Stimulated activated CD4-positive, alpha-beta T cell treated with anti-CD3 and anti-CD28 coated beads, Interleukin-4, amount 100 ng/mL, for 48 hours (primary cell): ENCODE results near the gene TTPAL.

ENCODE experiments used
- DNase-seq, 2 donors: peaks; one replicate each; pipeline ENCODE4 v3.0.0-alpha.2; 2020; ENCODE audit warnings: low read depth in 2 of 2

The TTPAL gene

DNA sequence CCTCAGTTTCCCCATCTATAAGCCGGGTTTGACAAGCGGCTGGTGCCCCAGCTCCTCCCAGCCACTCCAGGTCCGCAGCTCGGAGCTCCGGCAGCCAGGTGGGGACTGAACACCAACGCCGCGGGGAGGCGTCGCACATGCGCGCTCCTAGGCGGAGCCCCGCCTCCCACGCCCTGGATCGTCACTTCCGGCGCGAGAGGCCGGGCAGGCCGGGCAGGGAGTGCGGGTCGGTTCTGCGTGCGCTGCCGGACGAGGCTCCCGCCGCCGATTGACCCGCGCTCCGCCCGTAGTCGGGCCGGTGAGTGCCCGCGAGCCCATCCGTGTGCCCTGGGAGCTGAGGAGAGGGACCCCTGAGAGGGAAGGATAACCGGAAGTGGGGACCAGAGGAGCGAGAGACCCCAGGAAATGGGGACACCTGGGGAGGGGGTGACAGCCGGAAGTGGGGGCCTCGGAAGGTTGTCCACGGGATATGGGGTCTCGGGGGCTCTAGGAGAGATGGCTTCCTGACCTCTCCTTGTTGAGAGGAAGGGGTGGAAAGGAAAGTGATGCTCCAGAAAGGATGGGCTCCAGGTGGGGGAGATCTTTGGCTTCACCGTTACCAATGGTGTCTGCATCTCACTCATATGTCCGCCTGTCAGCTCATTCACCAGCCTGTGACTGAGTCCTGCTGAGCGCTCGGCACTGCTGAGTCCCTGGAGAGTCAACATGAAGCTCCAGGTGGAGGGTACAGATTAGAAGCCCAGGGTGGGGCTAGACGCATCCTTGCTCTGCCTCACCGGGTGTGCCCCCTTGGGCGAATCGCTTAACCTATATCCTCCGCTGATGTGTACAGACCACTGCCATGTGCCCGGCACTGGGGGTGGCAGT, at the start of gene TTPAL:
TTPAL (plus strand) TSS at position 181 of the 867 bp plus-strand sequence. CDS start 4,126 bp downstream, outside the sequence.
- peak; percentile 87 to 89 for DNase-seq

GRCh38 chr20:44425923-44426322, 49.8 kb upstream of the TTPAL start:
- no peak for DNase-seq

- DNase-seq: no peak
Observed at GRCh38 chr20:44426879-44427790, 48.5 kb upstream of the TTPAL start.

DNA sequence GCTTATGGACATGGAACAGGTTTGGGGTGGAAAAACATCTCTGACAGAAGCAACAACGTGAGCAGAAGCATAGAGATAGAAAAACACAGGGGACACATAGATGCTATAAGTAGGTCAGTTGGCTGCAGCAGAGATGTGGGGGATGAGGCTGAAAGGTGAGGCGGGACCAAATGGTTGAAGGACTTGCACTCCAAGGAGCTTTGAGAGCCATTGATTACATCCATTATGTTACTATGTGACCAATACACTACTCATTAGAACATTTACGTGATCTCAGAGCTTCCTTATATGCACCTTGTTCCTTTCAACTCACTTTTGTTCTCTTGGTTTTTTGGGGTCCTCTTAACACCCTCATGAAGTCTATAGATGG, 47.9 kb upstream of the TTPAL start:
- no peak for DNase-seq

GRCh38 chr20:44428174-44429016, 47.3 kb upstream of the TTPAL start:
- DNase-seq: no peak

DNA sequence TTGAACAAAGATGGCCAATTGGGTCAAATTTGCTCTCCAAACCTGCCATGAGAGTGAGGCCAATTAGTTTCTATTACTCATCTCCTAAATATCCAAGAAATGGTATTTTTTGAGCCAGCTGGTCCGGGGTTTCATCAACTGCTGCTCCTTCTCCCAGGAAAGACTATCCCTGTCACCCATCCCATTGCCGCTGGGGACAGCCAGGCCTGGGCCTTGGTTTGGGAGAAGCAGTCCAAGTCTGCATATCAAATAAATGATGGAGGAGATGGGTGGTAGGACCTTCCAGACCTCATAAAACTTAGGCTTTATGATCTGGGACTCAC, 46.7 kb upstream of the TTPAL start:
- no peak for DNase-seq

DNA sequence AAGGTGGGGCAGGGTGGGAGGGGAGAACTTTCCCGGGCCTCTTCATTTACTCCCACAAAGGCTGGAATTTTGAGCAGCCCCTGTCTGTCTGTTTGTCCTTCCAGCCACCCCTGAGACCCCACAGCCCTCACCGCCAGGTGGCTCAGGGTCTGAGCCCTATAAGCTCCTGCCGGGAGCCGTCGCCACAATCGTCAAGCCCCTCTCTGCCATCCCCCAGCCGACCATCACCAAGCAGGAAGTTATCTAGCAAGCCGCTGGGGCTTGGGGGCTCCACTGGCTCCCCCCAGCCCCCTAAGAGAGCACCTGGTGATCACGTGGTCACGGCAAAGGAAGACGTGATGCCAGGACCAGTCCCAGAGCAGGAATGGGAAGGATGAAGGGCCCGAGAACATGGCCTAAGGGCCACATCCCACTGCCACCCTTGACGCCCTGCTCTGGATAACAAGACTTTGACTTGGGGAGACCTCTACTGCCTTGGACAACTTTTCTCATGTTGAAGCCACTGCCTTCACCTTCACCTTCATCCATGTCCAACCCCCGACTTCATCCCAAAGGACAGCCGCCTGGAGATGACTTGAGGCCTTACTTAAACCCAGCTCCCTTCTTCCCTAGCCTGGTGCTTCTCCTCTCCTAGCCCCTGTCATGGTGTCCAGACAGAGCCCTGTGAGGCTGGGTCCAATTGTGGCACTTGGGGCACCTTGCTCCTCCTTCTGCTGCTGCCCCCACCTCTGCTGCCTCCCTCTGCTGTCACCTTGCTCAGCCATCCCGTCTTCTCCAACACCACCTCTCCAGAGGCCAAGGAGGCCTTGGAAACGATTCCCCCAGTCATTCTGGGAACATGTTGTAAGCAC, 46.0 kb upstream of the TTPAL start:
- no peak for DNase-seq

GRCh38 chr20:44430270-44431065, 45.2 kb upstream of the TTPAL start:
- no peak for DNase-seq

- DNase-seq: no peak
Observed at GRCh38 chr20:44431118-44431501, 44.6 kb upstream of the TTPAL start.

DNA sequence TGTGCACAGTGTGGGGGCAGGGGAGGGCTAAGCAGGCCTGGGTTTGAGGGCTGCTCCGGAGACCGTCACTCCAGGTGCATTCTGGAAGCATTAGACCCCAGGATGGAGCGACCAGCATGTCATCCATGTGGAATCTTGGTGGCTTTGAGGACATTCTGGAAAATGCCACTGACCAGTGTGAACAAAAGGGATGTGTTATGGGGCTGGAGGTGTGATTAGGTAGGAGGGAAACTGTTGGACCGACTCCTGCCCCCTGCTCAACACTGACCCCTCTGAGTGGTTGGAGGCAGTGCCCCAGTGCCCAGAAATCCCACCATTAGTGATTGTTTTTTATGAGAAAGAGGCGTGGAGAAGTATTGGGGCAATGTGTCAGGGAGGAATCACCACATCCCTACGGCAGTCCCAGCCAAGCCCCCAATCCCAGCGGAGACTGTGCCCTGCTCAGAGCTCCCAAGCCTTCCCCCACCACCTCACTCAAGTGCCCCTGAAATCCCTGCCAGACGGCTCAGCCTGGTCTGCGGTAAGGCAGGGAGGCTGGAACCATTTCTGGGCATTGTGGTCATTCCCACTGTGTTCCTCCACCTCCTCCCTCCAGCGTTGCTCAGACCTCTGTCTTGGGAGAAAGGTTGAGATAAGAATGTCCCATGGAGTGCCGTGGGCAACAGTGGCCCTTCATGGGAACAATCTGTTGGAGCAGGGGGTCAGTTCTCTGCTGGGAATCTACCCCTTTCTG, 44.0 kb upstream of the TTPAL start:
- no peak for DNase-seq

DNA sequence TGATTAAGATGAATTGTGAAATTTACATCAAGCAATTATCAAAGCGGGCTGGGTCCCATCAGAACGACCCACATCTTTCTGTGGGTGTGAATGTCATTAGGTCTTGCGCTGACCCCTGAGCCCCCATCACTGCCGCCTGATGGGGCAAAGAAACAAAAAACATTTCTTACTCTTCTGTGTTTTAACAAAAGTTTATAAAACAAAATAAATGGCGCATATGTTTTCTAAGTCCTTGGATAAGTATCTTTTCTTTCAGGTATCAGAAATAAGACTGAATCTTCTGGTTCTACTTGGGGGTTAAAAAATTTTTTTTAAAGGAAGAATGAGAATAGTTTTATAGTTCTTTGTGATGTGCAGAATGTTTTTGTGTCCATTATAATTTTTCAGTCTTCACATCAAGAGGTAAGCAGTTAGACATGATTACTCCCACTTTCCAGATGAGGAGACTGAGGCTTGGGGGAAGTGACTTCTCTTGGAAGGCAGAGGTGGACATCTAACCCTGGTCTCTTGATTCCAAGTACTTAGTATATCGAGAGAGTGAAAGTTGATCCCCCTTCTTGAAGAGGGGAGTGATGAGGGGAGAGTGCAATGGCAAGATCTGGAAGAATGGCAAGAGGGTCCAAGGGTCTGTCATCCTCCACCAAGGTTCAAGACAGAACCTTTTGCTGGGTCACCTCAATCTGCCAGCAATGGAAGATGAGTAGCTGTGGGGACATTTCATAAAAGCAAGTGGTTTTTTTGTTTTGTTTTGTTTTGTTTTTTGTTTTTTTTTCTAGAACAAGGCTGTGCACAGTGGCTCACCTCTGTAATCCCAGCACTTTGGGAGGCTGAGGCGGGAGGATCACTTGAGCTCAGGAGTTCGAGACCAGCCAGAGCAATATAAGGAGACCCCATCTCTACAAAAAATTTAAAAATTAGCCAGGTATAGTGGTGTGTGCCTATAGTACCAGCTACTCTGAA, 42.8 kb upstream of the TTPAL start:
- DNase-seq: no peak

GRCh38 chr20:44433751-44434538, 41.7 kb upstream of the TTPAL start:
- DNase-seq: no peak

DNA sequence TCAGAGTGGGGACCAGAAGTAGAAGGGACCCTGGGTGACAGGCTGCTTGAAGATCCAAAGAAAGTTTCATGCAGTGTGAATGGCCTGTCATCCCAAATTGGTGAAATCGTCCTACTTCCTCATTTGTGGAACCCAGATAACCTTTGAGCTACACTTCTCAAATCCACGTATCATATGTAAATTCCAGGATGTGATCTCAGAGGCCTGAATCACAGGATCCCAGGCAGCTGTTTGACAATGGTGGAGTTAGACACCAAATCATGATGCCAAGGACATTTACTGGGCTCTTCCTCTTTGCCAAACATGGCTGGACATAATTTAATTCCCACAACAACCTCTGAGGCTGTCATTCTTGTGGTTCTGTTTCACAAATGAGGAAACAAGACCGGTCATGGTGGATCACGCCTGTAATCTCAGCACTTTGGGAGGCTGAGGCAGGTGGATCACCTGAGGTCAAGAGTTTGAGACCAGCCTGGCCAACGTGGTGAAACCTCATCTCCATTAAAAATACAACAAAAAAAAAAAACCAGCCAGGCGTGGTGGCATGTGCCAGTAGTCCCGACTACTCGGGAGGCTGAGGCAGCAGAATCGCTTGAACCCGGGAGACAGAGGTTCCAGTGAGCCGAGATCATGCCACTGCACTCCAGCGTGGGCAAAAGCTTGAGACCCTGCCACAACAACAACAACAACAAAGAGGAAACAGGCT, 39.9 kb upstream of the TTPAL start:
- DNase-seq: no peak

GRCh38 chr20:44436393-44436792, 39.3 kb upstream of the TTPAL start:
- DNase-seq: no peak

- no peak for DNase-seq
Observed at GRCh38 chr20:44437497-44437896, 38.2 kb upstream of the TTPAL start.

GRCh38 chr20:44438782-44439181, 36.9 kb upstream of the TTPAL start:
- DNase-seq: no peak

DNA sequence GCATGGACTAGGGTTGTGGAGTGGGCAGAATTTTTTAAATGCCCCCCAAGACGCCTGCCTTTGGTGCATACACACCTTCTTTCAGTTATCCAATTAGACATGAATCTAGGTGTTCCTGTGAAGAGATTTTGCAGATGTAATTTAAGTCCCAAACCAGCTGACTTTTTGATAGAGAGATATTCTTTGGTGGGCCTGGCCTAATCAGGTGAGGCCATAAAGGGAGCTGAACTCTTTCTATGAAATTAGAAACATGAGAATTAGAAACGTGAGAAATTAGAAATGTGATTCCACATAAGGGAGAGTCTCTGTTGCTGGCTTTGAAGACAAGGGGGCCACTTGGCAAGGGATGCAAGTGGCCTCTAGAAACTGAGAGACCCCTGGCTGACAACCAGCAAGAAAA, 36.4 kb upstream of the TTPAL start:
- no peak for DNase-seq
